ENCODE results near the gene SLC44A3. TPM values are rescaled to one million over a fixed set of nuclear protein-coding genes. Genes with fewer than 3 reads are reported as not detected.

The SLC44A3 gene
- total RNA-seq, 1 donor from 2014 or later = 129 TPM

DNA sequence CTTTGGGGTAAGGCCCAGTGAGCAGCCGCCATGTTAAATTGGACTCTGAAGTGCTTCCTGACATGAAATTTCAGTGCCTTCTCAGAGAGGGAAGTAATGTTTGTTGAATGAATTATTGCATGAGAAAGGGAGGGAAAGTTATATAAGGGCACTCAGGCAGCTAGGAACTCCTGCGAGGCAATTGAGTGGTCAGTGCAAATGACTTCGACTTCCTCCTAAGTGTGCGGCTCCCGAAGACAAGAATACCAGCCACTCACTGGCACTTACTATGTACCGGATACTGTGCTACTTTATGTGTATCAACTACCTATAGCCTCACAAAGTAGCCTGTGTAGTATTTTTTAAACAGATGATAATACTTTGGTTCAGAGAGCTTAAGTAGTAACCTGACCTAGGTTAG lies 54.3 kb downstream of the SLC44A3 start:
- H3K27ac Mint-ChIP-seq (ENCODE audit: unreplicated experiment) = no peak overlapping the region
- H3K9me3 Mint-ChIP-seq (ENCODE audit: unreplicated experiment) = peaks cover 8% of the 10 kb centered on the region
- no peaks in the 10 kb centered on the region for H3K4me1 Mint-ChIP-seq (ENCODE audit: low read depth, unreplicated experiment)
- TF ChIP-seq, protein P1, sequence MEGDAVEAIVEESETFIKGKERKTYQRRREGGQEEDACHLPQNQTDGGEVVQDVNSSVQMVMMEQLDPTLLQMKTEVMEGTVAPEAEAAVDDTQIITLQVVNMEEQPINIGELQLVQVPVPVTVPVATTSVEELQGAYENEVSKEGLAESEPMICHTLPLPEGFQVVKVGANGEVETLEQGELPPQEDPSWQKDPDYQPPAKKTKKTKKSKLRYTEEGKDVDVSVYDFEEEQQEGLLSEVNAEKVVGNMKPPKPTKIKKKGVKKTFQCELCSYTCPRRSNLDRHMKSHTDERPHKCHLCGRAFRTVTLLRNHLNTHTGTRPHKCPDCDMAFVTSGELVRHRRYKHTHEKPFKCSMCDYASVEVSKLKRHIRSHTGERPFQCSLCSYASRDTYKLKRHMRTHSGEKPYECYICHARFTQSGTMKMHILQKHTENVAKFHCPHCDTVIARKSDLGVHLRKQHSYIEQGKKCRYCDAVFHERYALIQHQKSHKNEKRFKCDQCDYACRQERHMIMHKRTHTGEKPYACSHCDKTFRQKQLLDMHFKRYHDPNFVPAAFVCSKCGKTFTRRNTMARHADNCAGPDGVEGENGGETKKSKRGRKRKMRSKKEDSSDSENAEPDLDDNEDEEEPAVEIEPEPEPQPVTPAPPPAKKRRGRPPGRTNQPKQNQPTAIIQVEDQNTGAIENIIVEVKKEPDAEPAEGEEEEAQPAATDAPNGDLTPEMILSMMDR (IDR thresholded peaks at IDR 0.05; ENCODE audit: partially characterized antibody, unreplicated experiment) = no peak
- DNase-seq = no peak
- H3K4me3 Mint-ChIP-seq (ENCODE audit: unreplicated experiment) = no peak overlapping the region
- peaks cover 4% of the 10 kb centered on the region for H3K27me3 Mint-ChIP-seq (ENCODE audit: unreplicated experiment)
- peaks cover 21% of the 10 kb centered on the region for H3K36me3 Mint-ChIP-seq (ENCODE audit: unreplicated experiment)

DNA sequence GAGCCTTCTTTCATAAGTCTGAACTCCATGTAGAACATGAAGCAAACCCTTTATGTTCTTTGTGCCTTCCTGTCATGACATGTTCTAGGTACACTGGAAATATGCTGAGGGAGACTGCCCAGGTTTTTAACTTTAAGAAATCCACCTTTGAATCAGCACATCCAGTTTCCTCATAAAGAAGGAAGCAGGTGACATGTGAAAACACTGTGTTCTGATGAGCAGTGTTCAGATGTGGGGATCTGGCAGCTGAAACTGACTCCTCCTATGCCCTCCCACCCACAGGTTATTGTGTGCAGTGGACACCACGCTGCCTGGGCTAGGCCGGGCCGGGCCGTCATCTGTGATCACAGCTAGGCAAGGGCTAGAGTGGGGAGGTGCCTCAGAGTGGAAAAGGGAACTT lies 55.6 kb downstream of the SLC44A3 start:
- Mint-ChIP-seq H3K36me3 (ENCODE audit: unreplicated experiment) (peaks cover 21% of the 10 kb centered on the region), H3K9me3 (ENCODE audit: unreplicated experiment) (peaks cover 10% of the 10 kb centered on the region), H3K4me3 (ENCODE audit: unreplicated experiment) (no peak overlapping the region), H3K27me3 (ENCODE audit: unreplicated experiment) (peaks cover 4% of the 10 kb centered on the region), H3K4me1 (ENCODE audit: low read depth, unreplicated experiment) (no peaks in the 10 kb centered on the region), H3K27ac (ENCODE audit: unreplicated experiment) (no peak overlapping the region)
- TF ChIP-seq, protein P1 (IDR thresholded peaks at IDR 0.05; ENCODE audit: partially characterized antibody, unreplicated experiment) = no peak
- no peak for DNase-seq

DNA sequence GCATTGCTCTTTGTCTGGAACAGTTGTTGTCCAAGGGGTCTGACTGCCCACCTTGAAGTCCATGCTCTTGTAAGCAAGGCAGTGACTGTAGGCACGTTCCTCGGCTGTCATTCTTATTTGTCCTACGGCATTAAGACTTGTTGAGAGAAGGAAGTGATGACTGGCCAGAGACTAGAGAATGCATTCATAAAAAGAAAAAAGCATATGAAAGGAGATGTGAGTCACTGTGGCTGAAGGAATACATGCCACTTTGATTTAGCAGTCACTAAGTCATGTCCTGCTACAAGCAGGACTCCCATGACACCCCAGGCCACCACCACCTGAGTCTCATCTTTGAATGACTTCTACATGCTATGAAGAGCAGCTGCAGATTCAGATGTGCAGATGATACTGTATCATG lies 56.2 kb downstream of the SLC44A3 start:
- H3K36me3 Mint-ChIP-seq (ENCODE audit: unreplicated experiment) = peaks cover 21% of the 10 kb centered on the region
- peaks cover 4% of the 10 kb centered on the region for H3K27me3 Mint-ChIP-seq (ENCODE audit: unreplicated experiment)
- H3K4me1 Mint-ChIP-seq (ENCODE audit: low read depth, unreplicated experiment) = no peaks in the 10 kb centered on the region
- TF ChIP-seq, protein P1 (IDR thresholded peaks at IDR 0.05; ENCODE audit: partially characterized antibody, unreplicated experiment) = no peak
- H3K4me3 Mint-ChIP-seq (ENCODE audit: unreplicated experiment) = no peak overlapping the region
- H3K9me3 Mint-ChIP-seq (ENCODE audit: unreplicated experiment) = peaks cover 10% of the 10 kb centered on the region
- no peak for DNase-seq
- H3K27ac Mint-ChIP-seq (ENCODE audit: unreplicated experiment) = no peak overlapping the region

DNA sequence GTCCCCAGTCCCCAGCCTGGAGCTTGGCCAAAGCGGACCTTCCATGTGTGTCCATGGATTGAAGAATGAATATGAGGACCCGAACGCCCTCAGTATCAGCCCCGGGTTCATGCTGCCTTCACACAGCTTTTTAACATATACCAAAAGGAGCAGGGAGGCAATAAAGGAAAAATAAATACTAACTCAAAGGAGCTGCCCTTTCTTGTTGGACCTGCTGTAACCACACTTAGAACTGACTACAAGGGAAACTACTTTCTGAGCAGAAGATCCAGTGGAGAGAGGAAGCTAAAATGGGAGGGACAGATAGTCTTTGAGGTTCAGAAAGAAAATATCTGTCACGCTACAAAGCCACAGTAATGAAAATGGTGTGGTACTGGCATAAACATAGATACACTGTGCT lies 58.2 kb downstream of the SLC44A3 start:
- no peaks in the 10 kb centered on the region for H3K4me1 Mint-ChIP-seq (ENCODE audit: low read depth, unreplicated experiment)
- TF ChIP-seq, protein P1 (IDR thresholded peaks at IDR 0.05; ENCODE audit: partially characterized antibody, unreplicated experiment) = no peak
- no peak overlapping the region for H3K27ac Mint-ChIP-seq (ENCODE audit: unreplicated experiment)
- H3K9me3 Mint-ChIP-seq (ENCODE audit: unreplicated experiment) = peaks cover 10% of the 10 kb centered on the region
- H3K36me3 Mint-ChIP-seq (ENCODE audit: unreplicated experiment) = peaks cover 21% of the 10 kb centered on the region
- DNase-seq = no peak
- no peak overlapping the region for H3K4me3 Mint-ChIP-seq (ENCODE audit: unreplicated experiment)
- H3K27me3 Mint-ChIP-seq (ENCODE audit: unreplicated experiment) = peaks cover 6% of the 10 kb centered on the region

DNA sequence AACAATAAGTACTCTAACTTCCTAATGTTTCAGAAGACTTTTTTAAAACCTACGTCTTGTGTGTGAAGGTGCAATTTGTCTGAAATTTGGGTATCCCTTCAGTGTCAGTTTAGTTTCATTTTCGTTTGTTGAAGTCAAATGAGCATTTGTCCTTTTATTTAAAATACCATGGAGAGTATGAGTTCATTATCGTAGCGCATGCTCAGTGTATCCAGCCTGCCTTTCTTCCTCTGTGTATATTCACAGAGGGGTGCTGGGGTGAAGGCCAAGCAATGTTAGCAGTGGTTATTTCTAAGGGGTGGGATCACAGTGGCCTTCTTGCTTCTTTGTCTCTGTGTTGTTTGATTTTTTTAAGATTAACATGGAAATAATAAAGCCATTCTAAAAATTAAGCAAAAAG lies 63.5 kb downstream of the SLC44A3 start:
- H3K36me3 Mint-ChIP-seq (ENCODE audit: unreplicated experiment) = no peaks in the 10 kb centered on the region
- H3K4me1 Mint-ChIP-seq (ENCODE audit: low read depth, unreplicated experiment) = peaks cover 2% of the 10 kb centered on the region
- H3K27ac Mint-ChIP-seq (ENCODE audit: unreplicated experiment) = no peak overlapping the region

More for the DNA sequence above, 63.5 kb downstream of the SLC44A3 start:
- Mint-ChIP-seq H3K9me3 (ENCODE audit: unreplicated experiment) (peaks cover 6% of the 10 kb centered on the region), H3K27me3 (ENCODE audit: unreplicated experiment) (peaks cover 4% of the 10 kb centered on the region), H3K4me3 (ENCODE audit: unreplicated experiment) (no peak overlapping the region)
- TF ChIP-seq, protein P1 (IDR thresholded peaks at IDR 0.05; ENCODE audit: partially characterized antibody, unreplicated experiment) = no peak
- DNase-seq = no peak
